ENCODE measurements around the gene FAM53A. TPM values are rescaled to one million over a fixed set of nuclear protein-coding genes. Genes with fewer than 3 reads are reported as not detected.
A peak's percentile ranks its signal among the peaks of the same experiment; 100 is the strongest.

Gene FAM53A
- total RNA-seq, 1 experiment from 2014 or later = 3.1 TPM

DNA sequence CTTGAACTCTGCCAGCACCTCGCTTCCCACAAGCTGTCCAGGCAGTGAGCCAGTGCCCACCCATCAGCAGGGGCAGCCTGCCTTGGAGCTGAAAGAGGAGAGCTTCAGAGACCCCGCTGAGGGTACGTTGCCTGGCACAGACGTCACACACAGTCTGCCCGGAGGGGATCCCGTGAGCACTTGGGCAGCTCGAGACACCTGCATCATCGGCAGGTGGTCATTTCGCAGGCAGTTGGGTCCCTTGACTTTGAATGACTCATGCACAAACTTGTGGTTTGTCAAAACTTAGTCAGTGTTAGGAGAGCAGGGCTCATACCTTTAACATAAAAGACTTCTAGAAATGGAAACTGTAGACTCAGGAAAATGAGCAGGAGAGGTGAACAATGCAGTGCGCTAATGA, 47.1 kb upstream of the FAM53A start:
- Histone ChIP-seq H3K4me2 (ENCODE audit: low read length) (peak overlapping the region; percentile 43; the same call in 1 of the 2 replicates), H3K27me3 (ENCODE audit: low read length) (no peaks in the 10 kb centered on the region)
- CTCF ChIA-PET = no interaction called here

DNA sequence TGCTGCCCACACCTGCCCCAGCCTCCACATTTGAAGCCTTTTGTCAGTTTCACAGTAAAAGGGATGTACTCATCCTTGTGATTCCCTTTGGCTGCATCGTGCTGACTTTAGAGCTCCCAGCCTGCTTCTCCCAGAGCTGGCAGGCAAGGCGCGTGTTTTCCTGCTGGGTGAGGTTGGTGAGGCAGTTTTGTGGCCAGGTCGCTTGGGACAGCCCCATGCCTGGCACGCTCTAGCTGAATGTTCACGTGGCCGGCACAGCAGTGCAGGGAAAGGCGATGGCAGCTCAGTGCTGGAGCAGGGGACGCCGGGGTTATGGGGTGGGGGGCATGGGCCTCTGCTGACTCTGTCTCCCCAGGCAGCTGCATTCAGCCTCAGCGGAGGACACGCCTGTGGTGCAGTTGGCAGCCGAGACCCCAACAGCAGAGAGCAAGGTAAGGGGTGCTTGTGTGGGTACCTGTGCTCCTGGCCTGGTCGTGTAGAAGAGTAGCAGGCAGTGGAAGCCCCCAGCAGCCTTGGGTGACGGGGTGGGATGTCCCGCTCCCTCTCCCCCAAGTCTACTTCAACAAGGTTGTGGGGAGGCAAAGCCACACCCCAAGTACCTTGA, 46.5 kb upstream of the FAM53A start:
- TF ChIP-seq EZH2phosphoT487 (IDR thresholded peaks at IDR 0.05; ENCODE audit: borderline replicate concordance, low read length) = no peak
- TF ChIP-seq EZH2 (IDR thresholded peaks at IDR 0.05; ENCODE audit: low read length, unreplicated experiment) = no peak
- TF ChIP-seq, protein P1, sequence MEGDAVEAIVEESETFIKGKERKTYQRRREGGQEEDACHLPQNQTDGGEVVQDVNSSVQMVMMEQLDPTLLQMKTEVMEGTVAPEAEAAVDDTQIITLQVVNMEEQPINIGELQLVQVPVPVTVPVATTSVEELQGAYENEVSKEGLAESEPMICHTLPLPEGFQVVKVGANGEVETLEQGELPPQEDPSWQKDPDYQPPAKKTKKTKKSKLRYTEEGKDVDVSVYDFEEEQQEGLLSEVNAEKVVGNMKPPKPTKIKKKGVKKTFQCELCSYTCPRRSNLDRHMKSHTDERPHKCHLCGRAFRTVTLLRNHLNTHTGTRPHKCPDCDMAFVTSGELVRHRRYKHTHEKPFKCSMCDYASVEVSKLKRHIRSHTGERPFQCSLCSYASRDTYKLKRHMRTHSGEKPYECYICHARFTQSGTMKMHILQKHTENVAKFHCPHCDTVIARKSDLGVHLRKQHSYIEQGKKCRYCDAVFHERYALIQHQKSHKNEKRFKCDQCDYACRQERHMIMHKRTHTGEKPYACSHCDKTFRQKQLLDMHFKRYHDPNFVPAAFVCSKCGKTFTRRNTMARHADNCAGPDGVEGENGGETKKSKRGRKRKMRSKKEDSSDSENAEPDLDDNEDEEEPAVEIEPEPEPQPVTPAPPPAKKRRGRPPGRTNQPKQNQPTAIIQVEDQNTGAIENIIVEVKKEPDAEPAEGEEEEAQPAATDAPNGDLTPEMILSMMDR (conservative IDR thresholded peaks at IDR 0.05; ENCODE audit: low read depth, low read length) = no peak
- Histone ChIP-seq H3K4me1 (ENCODE audit: insufficient read depth, low read length) (peaks cover 51% of the 10 kb centered on the region), H4K20me1 (ENCODE audit: low read length) (peaks cover 14% of the 10 kb centered on the region; the same call in 1 of the 2 replicates), H3K79me2 (ENCODE audit: low read length) (peaks cover 49% of the 10 kb centered on the region), H3K9me3 (ENCODE audit: low read length) (no peaks in the 10 kb centered on the region), H3K9me2 (replicated peaks; ENCODE audit: low read length) (no peaks in the 10 kb centered on the region), H3F3A (ENCODE audit: low read length, unreplicated experiment) (no peaks in the 10 kb centered on the region), H3K27me3 (ENCODE audit: low read length) (no peaks in the 10 kb centered on the region), H3K4me3 (ENCODE audit: low read length) (no peak overlapping the region), H3K4me2 (ENCODE audit: low read length) (peak overlapping the region; percentile 43; the same call in 1 of the 2 replicates), H3K36me3 (ENCODE audit: low read depth, low read length) (peaks cover 53% of the 10 kb centered on the region), H3K27ac (ENCODE audit: low read length) (peak overlapping the region; percentile 83), H2AFZ (ENCODE audit: low read length) (no peak overlapping the region), H3K9ac (ENCODE audit: low read length) (no peak overlapping the region; the same call in 1 of the 2 replicates)
- no peak for DNase-seq
- POLR2A ChIA-PET (ENCODE audit: unreplicated experiment) = interaction anchor here (0.6 kb wide), 1 partner anchor 453 kb away, joined by 3 read pairs; no protein-coding TSS in a partner anchor
- no TSS peak for BruUV-seq (replicated peaks)
- intact Hi-C loops (cut with micrococcal nuclease) = no loop called here
- CTCF ChIA-PET = interaction anchor here (1.8 kb wide), 1 partner anchor 37 kb away, joined by 20 read pairs; no protein-coding TSS in a partner anchor
- no peak for ATAC-seq

More for the DNA sequence above, 47.1 kb upstream of the FAM53A start:
- H3K79me2 ChIP-seq (ENCODE audit: low read length) = peaks cover 46% of the 10 kb centered on the region
- peak; percentile 67 for ATAC-seq
- intact Hi-C loops (cut with micrococcal nuclease) = no loop called here
- H3K4me3 ChIP-seq (ENCODE audit: low read length) = no peak overlapping the region
- H2AFZ ChIP-seq (ENCODE audit: low read length) = no peak overlapping the region
- no peaks in the 10 kb centered on the region for H3F3A ChIP-seq (ENCODE audit: low read length, unreplicated experiment)
- H3K27ac ChIP-seq (ENCODE audit: low read length) = peak overlapping the region; percentile 83
- H3K9me2 ChIP-seq (replicated peaks; ENCODE audit: low read length) = no peaks in the 10 kb centered on the region
- POLR2A ChIA-PET (ENCODE audit: unreplicated experiment) = no interaction called here
- no peak for TF ChIP-seq EZH2phosphoT487 (IDR thresholded peaks at IDR 0.05; ENCODE audit: borderline replicate concordance, low read length)
- TF ChIP-seq EZH2 (IDR thresholded peaks at IDR 0.05; ENCODE audit: low read length, unreplicated experiment) = no peak
- TF ChIP-seq, protein P1 (conservative IDR thresholded peaks at IDR 0.05; ENCODE audit: low read depth, low read length) = no peak
- peaks cover 53% of the 10 kb centered on the region for H3K36me3 ChIP-seq (ENCODE audit: low read depth, low read length)
- peaks cover 14% of the 10 kb centered on the region; the same call in 1 of the 2 replicates for H4K20me1 ChIP-seq (ENCODE audit: low read length)
- DNase-seq = peak; percentile 88
- H3K4me1 ChIP-seq (ENCODE audit: insufficient read depth, low read length) = peaks cover 47% of the 10 kb centered on the region
- no TSS peak for BruUV-seq (replicated peaks)
- H3K9me3 ChIP-seq (ENCODE audit: low read length) = no peaks in the 10 kb centered on the region
- H3K9ac ChIP-seq (ENCODE audit: low read length) = no peak overlapping the region; the same call in 1 of the 2 replicates

Data from PC-3 (cell line).